H9 (cell line): ENCODE data around the gene GRIN2B. TPM values are rescaled to one million over a fixed set of nuclear protein-coding genes. Genes with fewer than 3 reads are reported as not detected.

ENCODE experiments used
- DNase-seq: peaks from one replicate; pipeline ENCODE4 v3.0.0-alpha.2; 2017
- H2AFZ ChIP-seq: one replicate; pipeline ENCODE4 v1.6.1; 2013; ENCODE audit warnings: mild to moderate bottlenecking, low read length, control low read depth, moderate library complexity
- H2AK5ac ChIP-seq: 2 replicates; pipeline ENCODE4 v1.6.1; 2013; ENCODE audit warnings: low read length, control low read depth, mixed read lengths; ENCODE audit not compliant: insufficient read length
- H2BK120ac ChIP-seq: one replicate; pipeline ENCODE4 v1.6.1; 2013; ENCODE audit warnings: low read depth, mild to moderate bottlenecking, low read length, control low read depth, inconsistent platforms; ENCODE audit not compliant: poor library complexity, severe bottlenecking
- H2BK12ac ChIP-seq: 2 replicates; pipeline ENCODE4 v1.6.1; 2013; ENCODE audit warnings: low read length, control low read depth, mixed read lengths, low read depth; ENCODE audit not compliant: insufficient read length
- H2BK15ac ChIP-seq: 2 replicates; pipeline ENCODE4 v1.6.1; 2013; ENCODE audit warnings: low read depth, low read length, control low read depth
- H2BK20ac ChIP-seq: one replicate; pipeline ENCODE4 v1.6.1; 2013; ENCODE audit warnings: low read depth, mild to moderate bottlenecking, low read length, control low read depth, inconsistent platforms; ENCODE audit not compliant: poor library complexity, severe bottlenecking
- H2BK5ac ChIP-seq: 2 replicates; pipeline ENCODE4 v1.6.1; 2013; ENCODE audit warnings: low read length, control low read depth, mixed read lengths; ENCODE audit not compliant: insufficient read length
- H3K14ac ChIP-seq: 2 replicates; pipeline ENCODE4 v1.6.1; 2013; ENCODE audit warnings: low read length, control low read depth; ENCODE audit not compliant: insufficient read depth
- H3K18ac ChIP-seq: 2 replicates; pipeline ENCODE4 v1.6.1; 2013; ENCODE audit warnings: low read depth, mild to moderate bottlenecking, mixed read lengths, low read length, control low read depth; ENCODE audit not compliant: insufficient read length
- H3K23ac ChIP-seq: 2 replicates; pipeline ENCODE4 v1.6.1; 2013; ENCODE audit warnings: low read length, control low read depth, mixed read lengths, low read depth; ENCODE audit not compliant: insufficient read length
- H3K23me2 ChIP-seq: 2 replicates; pipeline ENCODE4 v1.6.1; 2013; ENCODE audit warnings: low read depth, mild to moderate bottlenecking, mixed read lengths, low read length, control low read depth; ENCODE audit not compliant: insufficient read length, poor library complexity, severe bottlenecking
- H3K27ac ChIP-seq: 2 replicates; pipeline ENCODE4 v1.5.1; 2013; ENCODE audit warnings: low read length, control low read depth, mixed read lengths, low read depth; ENCODE audit not compliant: insufficient read length
- H3K27me3 ChIP-seq: 2 replicates; pipeline ENCODE4 v1.6.1; 2013; ENCODE audit warnings: low read length, control low read depth, inconsistent platforms; ENCODE audit not compliant: insufficient read depth
- H3K4ac ChIP-seq: 2 replicates; pipeline ENCODE4 v1.6.1; 2013; ENCODE audit warnings: low read depth, mild to moderate bottlenecking, control low read depth, inconsistent platforms, low read length, moderate library complexity
- H3K4me1 ChIP-seq: 2 replicates; pipeline ENCODE4 v1.6.1; 2013; ENCODE audit warnings: low read length, control low read depth, inconsistent platforms; ENCODE audit not compliant: insufficient read depth
- H3K4me2 ChIP-seq: 2 replicates; pipeline ENCODE4 v1.6.1; 2013; ENCODE audit warnings: low read length, control low read depth, mixed read lengths; ENCODE audit not compliant: insufficient read length, insufficient read depth
- H3K56ac ChIP-seq: 2 replicates; pipeline ENCODE4 v1.6.1; 2013; ENCODE audit warnings: low read depth, mild to moderate bottlenecking, mixed read lengths, low read length, control low read depth; ENCODE audit not compliant: insufficient read length
- H3K79me1 ChIP-seq: 2 replicates; pipeline ENCODE4 v1.6.1; 2013; ENCODE audit warnings: low read depth, mild to moderate bottlenecking, moderate library complexity, low read length, control low read depth, inconsistent platforms; ENCODE audit not compliant: insufficient read depth, poor library complexity, severe bottlenecking
- H3K79me2 ChIP-seq: 2 replicates; pipeline ENCODE4 v1.6.1; 2013; ENCODE audit warnings: low read length, control low read depth, inconsistent platforms; ENCODE audit not compliant: insufficient read depth
- H3K9ac ChIP-seq: 2 replicates; pipeline ENCODE4 v1.6.1; 2013; ENCODE audit warnings: low read length, control low read depth, mixed read lengths; ENCODE audit not compliant: insufficient read length; ENCODE audit errors: extremely low read depth
- H3K9me3 ChIP-seq: one replicate; pipeline ENCODE4 v1.6.1; 2013; ENCODE audit warnings: low read depth, low read length, inconsistent platforms; ENCODE audit not compliant: control insufficient read depth
- H3T11ph ChIP-seq: one replicate; pipeline ENCODE4 v1.6.1; 2013; ENCODE audit warnings: mild to moderate bottlenecking, low read length, control low read depth, inconsistent platforms
- H4K20me1 ChIP-seq: one replicate; pipeline ENCODE4 v1.6.1; 2013; ENCODE audit not compliant: control insufficient read depth, insufficient read length, insufficient read depth
- H4K5ac ChIP-seq: 2 replicates; pipeline ENCODE4 v1.6.1; 2013; ENCODE audit warnings: low read depth, mild to moderate bottlenecking, mixed read lengths, low read length, control low read depth; ENCODE audit not compliant: insufficient read length
- H4K8ac ChIP-seq: replicated peaks from 2 replicates; pipeline ENCODE4 v1.6.1; 2013; ENCODE audit warnings: low read length, control low read depth, mixed read lengths, low read depth; ENCODE audit not compliant: insufficient read length
- H4K91ac ChIP-seq: 2 replicates; pipeline ENCODE4 v1.6.1; 2013; ENCODE audit warnings: low read depth, mild to moderate bottlenecking, moderate library complexity, mixed read lengths, low read length, control low read depth; ENCODE audit not compliant: insufficient read length
- H3K27ac Mint-ChIP-seq, 3 experiments: 2 replicates in 2 of 3; 3 replicates in 1 of 3; pipeline ENCODE4 v1.8.0; 2020 to 2021; ENCODE audit warnings: mixed read lengths in 3 of 3, mild to moderate bottlenecking in 1 of 3, moderate library complexity in 1 of 3
- H3K27me3 Mint-ChIP-seq: 2 replicates; pipeline ENCODE4 v1.8.0; 2021; ENCODE audit warnings: low read depth, mild to moderate bottlenecking, moderate library complexity, mixed read lengths
- H3K36me3 Mint-ChIP-seq, 3 experiments: 2 replicates in 2 of 3; 3 replicates in 1 of 3; pipeline ENCODE4 v1.8.0; 2020 to 2021; ENCODE audit warnings: low read depth in 3 of 3, mixed read lengths in 3 of 3; ENCODE audit not compliant: insufficient read depth in 1 of 3
- H3K4me1 Mint-ChIP-seq, 2 experiments: 2 replicates each; pipeline ENCODE4 v1.8.0; 2020; ENCODE audit warnings: mixed read lengths in 2 of 2
- H3K4me3 Mint-ChIP-seq, 2 experiments: 2 replicates in 1 of 2; 3 replicates in 1 of 2; pipeline ENCODE4 v1.8.0; 2020 to 2021; ENCODE audit warnings: mild to moderate bottlenecking in 2 of 2, mixed read lengths in 2 of 2, moderate library complexity in 1 of 2
- H3K9me3 Mint-ChIP-seq, 2 experiments: 2 replicates in 1 of 2; 3 replicates in 1 of 2; pipeline ENCODE4 v1.8.0; 2020; ENCODE audit warnings: mild to moderate bottlenecking in 2 of 2, mixed read lengths in 2 of 2, moderate library complexity in 1 of 2
- CTCF ChIP-seq: fragments of 200-600 bp; sonication (generic); conservative IDR thresholded peaks from 3 replicates; pipeline ENCODE4 v1.8.0; 2021; ENCODE audit warnings: antibody characterized with exemption, mild to moderate bottlenecking
- WGBS: extraction: QIAGEN DNeasy Blood & Tissue Kit; methylation state at CpG from one replicate; pipeline ENCODE4 v1.1.7; 2013; ENCODE audit warnings: missing lambda C conversion rate, low lambda C conversion rate, mixed read lengths; ENCODE audit not compliant: insufficient read length; ENCODE audit errors: extremely low coverage; 5-methylcytosine and 5-hydroxymethylcytosine counted together
- total RNA-seq: library from RNA; stranded (reverse); gene quantifications from 2 replicates; pipeline ENCODE4 v1.2.1, GENCODE V29; 2021

GRIN2B gene
- total RNA-seq, 1 experiment from 2014 or later = 0.13 TPM

- Histone ChIP-seq H2BK20ac (no peak overlapping the region), H2BK15ac (no peak overlapping the region), H4K8ac (no peak overlapping the region), H3K27ac (no peak overlapping the region), H2BK12ac (no peak overlapping the region), H2BK120ac (no peak overlapping the region), H2AFZ (no peak overlapping the region), H3K79me1 (no peaks in the 10 kb centered on the region), H3K79me2 (no peaks in the 10 kb centered on the region), H3K14ac (no peak overlapping the region), H3K9ac (no peak overlapping the region), H3K23me2 (no peaks in the 10 kb centered on the region), H4K91ac (no peak overlapping the region), H3K18ac (no peak overlapping the region), H3K4ac (no peak overlapping the region), H3K4me1 (peaks cover 12% of the 10 kb centered on the region), H3K4me2 (no peak overlapping the region), H4K20me1 (no peaks in the 10 kb centered on the region), H2AK5ac (no peak overlapping the region), H3K27me3 (no peaks in the 10 kb centered on the region), H2BK5ac (no peak overlapping the region), H3K23ac (no peak overlapping the region), H4K5ac (no peak overlapping the region), H3T11ph (no peak overlapping the region), H3K56ac (no peak overlapping the region), H3K9me3 (no peaks in the 10 kb centered on the region)
- H3K27me3 Mint-ChIP-seq = peaks cover 23% of the 10 kb centered on the region
- WGBS = no CpG with 5 or more reads among the region's 8 CpGs
- peaks cover 0 to 6% (median 0%) of the 10 kb centered on the region in 3 experiments; a peak in 2 of 7 replicates for H3K36me3 Mint-ChIP-seq
- no peak overlapping the region for H3K27ac Mint-ChIP-seq
- H3K4me3 Mint-ChIP-seq = no peak overlapping the region
- peak; percentile 87 for TF ChIP-seq CTCF
- H3K9me3 Mint-ChIP-seq = no peaks in the 10 kb centered on the region; a peak in 2 of 5 replicates
- peak; percentile 79 for DNase-seq
- peaks cover 44 to 49% of the 10 kb centered on the region in 2 experiments for H3K4me1 Mint-ChIP-seq
Measured at GRCh38 chr12:13962699-13963098, 18.7 kb downstream of the GRIN2B start.
